BE2C (cell line): ENCODE measurements around the gene CTNNBL1.
"Not testable (repeated sequence)": the region's sequence is repeated elsewhere in the genome, so short reads cannot be mapped to it uniquely, and the experiment has no call there.

ENCODE experiments used
- DNase-seq: peaks from one replicate; pipeline ENCODE4 v3.0.0-alpha.2; 2020
- H3K27me3 ChIP-seq: fragments of 250-450 bp; sonication (Bioruptor Pico); 2 replicates; pipeline ENCODE4 v1.5.1; 2020; ENCODE audit warnings: mild to moderate bottlenecking
- H3K36me3 ChIP-seq: fragments of 250-450 bp; sonication (Bioruptor Pico); 2 replicates; pipeline ENCODE4 v1.5.1; 2020; ENCODE audit warnings: mild to moderate bottlenecking
- H3K4me1 ChIP-seq: fragments of 250-450 bp; sonication (Bioruptor Pico); 2 replicates; pipeline ENCODE4 v1.5.1; 2020
- H3K4me3 ChIP-seq: 2 replicates; pipeline ENCODE4 v1.5.1; 2011; ENCODE audit warnings: low read depth, low read length
- H3K9me3 ChIP-seq: fragments of 250-450 bp; sonication (Bioruptor Pico); 2 replicates; pipeline ENCODE4 v1.5.1; 2020
- TF ChIP-seq, protein P1 (sequence below): IDR thresholded peaks from 2 replicates; pipeline ENCODE4 v1.5.1; 2012; ENCODE audit warnings: mild to moderate bottlenecking, low read depth, low read length

Gene CTNNBL1

GRCh38 chr20:37695684-37696342 is 2.0 kb downstream of the CTNNBL1 start:
- H3K9me3 ChIP-seq, result no peaks in the 10 kb centered on the region
- no peaks in the 10 kb centered on the region for H3K27me3 ChIP-seq
- H3K36me3 ChIP-seq, result no peaks in the 10 kb centered on the region
- no peak overlapping the region for H3K4me3 ChIP-seq
- TF ChIP-seq, protein P1, sequence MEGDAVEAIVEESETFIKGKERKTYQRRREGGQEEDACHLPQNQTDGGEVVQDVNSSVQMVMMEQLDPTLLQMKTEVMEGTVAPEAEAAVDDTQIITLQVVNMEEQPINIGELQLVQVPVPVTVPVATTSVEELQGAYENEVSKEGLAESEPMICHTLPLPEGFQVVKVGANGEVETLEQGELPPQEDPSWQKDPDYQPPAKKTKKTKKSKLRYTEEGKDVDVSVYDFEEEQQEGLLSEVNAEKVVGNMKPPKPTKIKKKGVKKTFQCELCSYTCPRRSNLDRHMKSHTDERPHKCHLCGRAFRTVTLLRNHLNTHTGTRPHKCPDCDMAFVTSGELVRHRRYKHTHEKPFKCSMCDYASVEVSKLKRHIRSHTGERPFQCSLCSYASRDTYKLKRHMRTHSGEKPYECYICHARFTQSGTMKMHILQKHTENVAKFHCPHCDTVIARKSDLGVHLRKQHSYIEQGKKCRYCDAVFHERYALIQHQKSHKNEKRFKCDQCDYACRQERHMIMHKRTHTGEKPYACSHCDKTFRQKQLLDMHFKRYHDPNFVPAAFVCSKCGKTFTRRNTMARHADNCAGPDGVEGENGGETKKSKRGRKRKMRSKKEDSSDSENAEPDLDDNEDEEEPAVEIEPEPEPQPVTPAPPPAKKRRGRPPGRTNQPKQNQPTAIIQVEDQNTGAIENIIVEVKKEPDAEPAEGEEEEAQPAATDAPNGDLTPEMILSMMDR, result no peak
- DNase-seq, result no peak
- no peaks in the 10 kb centered on the region; the same call in 1 of the 2 replicates for H3K4me1 ChIP-seq

DNA sequence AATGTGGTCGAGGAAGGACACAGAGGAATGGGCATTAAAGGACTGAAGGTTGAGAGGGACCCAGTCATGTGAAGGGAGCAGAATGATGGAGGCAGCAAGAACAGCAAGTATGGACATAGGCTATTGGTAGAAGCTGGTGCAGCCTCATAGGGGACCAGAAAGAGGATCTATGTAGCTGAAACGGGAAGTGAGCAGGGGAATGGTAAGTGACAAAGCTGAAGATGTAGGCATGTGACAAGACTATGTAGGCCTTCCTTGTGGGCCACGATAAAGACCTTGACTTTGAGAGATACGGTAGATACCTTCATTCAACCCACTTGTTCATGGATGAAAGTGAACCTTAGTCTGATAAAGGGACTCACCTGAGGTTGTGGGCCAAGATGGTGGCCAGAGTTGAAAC is 3.5 kb downstream of the CTNNBL1 start:
- H3K4me3 ChIP-seq, result no peak overlapping the region
- H3K36me3 ChIP-seq, result no peaks in the 10 kb centered on the region
- DNase-seq, result no peak
- no peaks in the 10 kb centered on the region for H3K9me3 ChIP-seq
- no peaks in the 10 kb centered on the region; the same call in 1 of the 2 replicates for H3K4me1 ChIP-seq
- TF ChIP-seq, protein P1, result no peak
- no peaks in the 10 kb centered on the region for H3K27me3 ChIP-seq

GRCh38 chr20:37699202-37699601 is 5.4 kb downstream of the CTNNBL1 start:
- H3K9me3 ChIP-seq, result no peaks in the 10 kb centered on the region
- H3K36me3 ChIP-seq, result no peaks in the 10 kb centered on the region; the same call in 1 of the 2 replicates
- H3K4me3 ChIP-seq, result no peak overlapping the region
- no peaks in the 10 kb centered on the region for H3K27me3 ChIP-seq
- H3K4me1 ChIP-seq, result no peaks in the 10 kb centered on the region; the same call in 1 of the 2 replicates
- TF ChIP-seq, protein P1, result no peak
- DNase-seq, result peak; percentile 49

- no peak for DNase-seq
- Histone ChIP-seq H3K27me3 (no peaks in the 10 kb centered on the region), H3K4me1 (no peaks in the 10 kb centered on the region; the same call in 1 of the 2 replicates), H3K36me3 (no peaks in the 10 kb centered on the region; the same call in 1 of the 2 replicates), H3K9me3 (no peaks in the 10 kb centered on the region), H3K4me3 (no peak overlapping the region)
- TF ChIP-seq, protein P1, result no peak
These were observed 6.5 kb downstream of the CTNNBL1 start for GRCh38 chr20:37700301-37700700.

GRCh38 chr20:37701676-37702075 is 7.8 kb downstream of the CTNNBL1 start:
- not testable (repeated sequence) for DNase-seq, H3K4me1 ChIP-seq, H3K36me3 ChIP-seq, H3K9me3 ChIP-seq, H3K4me3 ChIP-seq, H3K27me3 ChIP-seq

DNA sequence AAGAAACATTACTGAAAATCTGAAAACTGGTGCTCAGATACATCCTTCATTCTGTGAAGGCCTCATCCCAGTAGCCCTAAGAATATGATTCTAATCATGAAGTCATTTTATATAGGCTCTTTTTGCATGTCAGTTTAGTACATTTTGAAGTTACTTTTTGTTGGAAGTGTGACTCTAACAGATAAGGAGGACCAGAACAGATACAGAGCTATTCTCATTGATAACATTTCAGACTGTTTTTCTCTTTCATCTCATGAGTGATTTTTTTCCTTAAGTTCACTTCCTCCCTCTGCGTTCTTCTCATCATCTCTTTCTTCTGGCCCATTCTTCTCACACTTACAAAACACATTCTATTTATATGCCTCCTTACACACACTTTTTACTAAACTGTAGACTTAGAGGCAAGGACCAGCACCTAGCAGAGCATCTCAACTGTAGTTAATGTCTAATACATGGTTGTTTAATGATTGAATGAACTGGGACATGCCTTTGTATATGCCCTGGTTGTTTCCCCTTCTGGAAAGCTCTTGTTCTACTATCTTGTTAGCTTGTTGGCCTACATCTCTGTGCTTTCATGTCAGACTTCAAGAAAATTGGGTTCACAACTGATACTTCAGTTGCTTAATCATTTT is 8.7 kb downstream of the CTNNBL1 start:
- no peaks in the 10 kb centered on the region; the same call in 1 of the 2 replicates for H3K4me1 ChIP-seq
- H3K36me3 ChIP-seq, result no peaks in the 10 kb centered on the region; the same call in 1 of the 2 replicates
- H3K27me3 ChIP-seq, result no peaks in the 10 kb centered on the region
- no peaks in the 10 kb centered on the region for H3K9me3 ChIP-seq
- no peak overlapping the region for H3K4me3 ChIP-seq
- TF ChIP-seq, protein P1, result no peak
- DNase-seq, result no peak
